HuH-7.5 (cell line): Measurements from ENCODE around the gene GPANK1.

Experiments used
- DNase-seq: peaks from one replicate; pipeline ENCODE4 v3.0.0; 2011; ENCODE audit warnings: low spot score

Gene GPANK1

GRCh38 chr6:31617010-31617409 is 47.8 kb downstream of the GPANK1 start:
- no peak for DNase-seq

GRCh38 chr6:31615748-31616147 is 49.0 kb downstream of the GPANK1 start:
- no peak for DNase-seq

- no peak for DNase-seq
These were observed 49.9 kb downstream of the GPANK1 start, which contains the start of gene AIF1 for GRCh38 chr6:31614684-31615578. Gene AIF1 (plus strand): TSS chr6:31615234. CDS start chr6:31615330, 96 bp downstream.

GRCh38 chr6:31614075-31614619 is 50.6 kb downstream of the GPANK1 start:
- no peak for DNase-seq
